Fibroblast of skin of right quadriceps (primary cell): Measurements from ENCODE around the gene PLBD2.

ENCODE experiments used
- DNase-seq: peaks from one replicate; pipeline ENCODE4 v3.0.0-alpha.2; 2013

The PLBD2 gene

GRCh38 chr12:113397497-113398197 lies 39.3 kb downstream of the PLBD2 start:
- DNase-seq = no peak

- DNase-seq = no peak
These were observed 40.2 kb downstream of the PLBD2 start for GRCh38 chr12:113398346-113399290.

GRCh38 chr12:113399490-113399889 lies 41.1 kb downstream of the PLBD2 start:
- no peak for DNase-seq

- no peak for DNase-seq
These were observed 42.0 kb downstream of the PLBD2 start for GRCh38 chr12:113400362-113400761.

- no peak for DNase-seq
These were observed 42.9 kb downstream of the PLBD2 start for GRCh38 chr12:113401066-113402000.

- DNase-seq = no peak
These were observed 44.3 kb downstream of the PLBD2 start for GRCh38 chr12:113402586-113403260.

GRCh38 chr12:113403435-113404415 lies 45.3 kb downstream of the PLBD2 start, which contains the start of gene SDS:
SDS (minus strand) TSS chr12:113403887; CDS start chr12:113399708, 4,179 bp downstream.
- peak; percentile 28 for DNase-seq

- no peak for DNase-seq
These were observed 47.3 kb downstream of the PLBD2 start for GRCh38 chr12:113405694-113406093.

- DNase-seq = peak; percentile 19
These were observed 49.7 kb downstream of the PLBD2 start for GRCh38 chr12:113407931-113408600.

- DNase-seq = no peak
These were observed 50.4 kb downstream of the PLBD2 start for GRCh38 chr12:113408756-113409298.

GRCh38 chr12:113409462-113410124 lies 51.2 kb downstream of the PLBD2 start:
- DNase-seq = no peak

GRCh38 chr12:113413488-113413939 lies 55.1 kb downstream of the PLBD2 start:
- peak; percentile 15 for DNase-seq

- DNase-seq = no peak
These were observed 56.2 kb downstream of the PLBD2 start for GRCh38 chr12:113414519-113415038.

GRCh38 chr12:113416091-113416754 lies 57.8 kb downstream of the PLBD2 start:
- no peak for DNase-seq

- DNase-seq = no peak
These were observed 60.0 kb downstream of the PLBD2 start for GRCh38 chr12:113418213-113418879.

- DNase-seq = no peak
These were observed 62.7 kb downstream of the PLBD2 start for GRCh38 chr12:113420996-113421595.
